IMR-90 (cell line): ENCODE results near the gene TPMT. TPM values are rescaled to one million over a fixed set of nuclear protein-coding genes. Genes with fewer than 3 reads are reported as not detected.

ENCODE experiments used
- ATAC-seq: fragments of 200-7000 bp; cut with Tn5 transposase; 2 replicates; pipeline ENCODE4 v1.9.1; 2020; ENCODE audit warnings: low read depth, mild to moderate bottlenecking, moderate library complexity
- BruUV-seq: library from RNA; stranded (reverse); fragments of 400-500 nt; replicated peaks from 2 replicates; lab custom pipeline; 2021; lab: Mats Ljungman, UMichigan
- CTCF ChIA-PET: fragments of 300-600 bp; formaldehyde crosslinking; extraction: SDS; loops from one replicate; lab custom pipeline; 2021; ENCODE audit warnings: antibody characterized with exemption; lab: Yijun Ruan, JAX
- POLR2A ChIA-PET: fragments of 300-600 bp; sonication (Branson Sonifier 250); formaldehyde crosslinking; loops from one replicate; lab custom pipeline; 2022; ENCODE audit warnings: antibody characterized with exemption; ENCODE audit not compliant: unreplicated experiment; lab: Charles Lee
- DNase-seq: peaks from one replicate; pipeline ENCODE4 v3.0.0; 2013
- H2AFZ ChIP-seq: replicated peaks from 2 replicates; pipeline ENCODE3; 2013; ENCODE audit warnings: low read length, mild to moderate bottlenecking; ENCODE audit not compliant: poor library complexity
- H2AK5ac ChIP-seq: 2 replicates; pipeline ENCODE4 v1.6.1; 2013; ENCODE audit warnings: low read depth, low read length, inconsistent platforms
- H2AK9ac ChIP-seq: replicated peaks from 2 replicates; pipeline ENCODE3; 2013; ENCODE audit warnings: mild to moderate bottlenecking, low read depth, low read length, moderate library complexity; ENCODE audit not compliant: poor library complexity
- H2BK120ac ChIP-seq: 2 replicates; pipeline ENCODE4 v1.6.1; 2013; ENCODE audit warnings: low read depth, low read length, inconsistent platforms
- H2BK15ac ChIP-seq: 3 replicates; pipeline ENCODE4 v1.6.1; 2013; ENCODE audit warnings: low read depth, low read length, inconsistent platforms
- H2BK20ac ChIP-seq: 2 replicates; pipeline ENCODE4 v1.6.1; 2013; ENCODE audit warnings: low read depth, mild to moderate bottlenecking, inconsistent platforms, low read length, moderate library complexity
- H2BK5ac ChIP-seq: 2 replicates; pipeline ENCODE4 v1.6.1; 2013; ENCODE audit warnings: mild to moderate bottlenecking, low read depth, low read length, inconsistent platforms; ENCODE audit not compliant: poor library complexity, severe bottlenecking
- H3K14ac ChIP-seq: replicated peaks from 2 replicates; pipeline ENCODE4 v1.6.1; 2013; ENCODE audit warnings: low read depth, low read length, inconsistent platforms
- H3K18ac ChIP-seq: 2 replicates; pipeline ENCODE4 v1.6.1; 2013; ENCODE audit warnings: low read depth, low read length, control low read depth
- H3K23ac ChIP-seq: 2 replicates; pipeline ENCODE4 v1.6.1; 2013; ENCODE audit warnings: low read depth, low read length, inconsistent platforms
- H3K27ac ChIP-seq: 2 replicates; pipeline ENCODE4 v1.5.1; 2013; ENCODE audit warnings: mild to moderate bottlenecking, control low read depth, low read length; ENCODE audit not compliant: insufficient read depth
- H3K27me3 ChIP-seq: 2 replicates; pipeline ENCODE4 v1.6.1; 2013; ENCODE audit warnings: low read length; ENCODE audit not compliant: control insufficient read depth, insufficient read depth
- H3K36me3 ChIP-seq: 2 replicates; pipeline ENCODE4 v1.6.1; 2013; ENCODE audit warnings: low read length, mixed read lengths; ENCODE audit not compliant: control insufficient read depth, insufficient read depth
- H3K4ac ChIP-seq: 2 replicates; pipeline ENCODE4 v1.6.1; 2013; ENCODE audit warnings: low read depth, low read length, inconsistent platforms
- H3K4me1 ChIP-seq: 2 replicates; pipeline ENCODE4 v1.6.1; 2013; ENCODE audit warnings: low read length, mixed read lengths; ENCODE audit not compliant: control insufficient read depth, insufficient read depth
- H3K4me2 ChIP-seq: 2 replicates; pipeline ENCODE4 v1.6.1; 2013; ENCODE audit warnings: low read depth, mild to moderate bottlenecking, control low read depth, low read length, moderate library complexity
- H3K4me3 ChIP-seq: 2 replicates; pipeline ENCODE4 v1.5.1; 2013; ENCODE audit warnings: low read depth, mild to moderate bottlenecking, control low read depth, low read length, moderate library complexity; ENCODE audit not compliant: insufficient read depth
- H3K56ac ChIP-seq: 2 replicates; pipeline ENCODE4 v1.6.1; 2013; ENCODE audit warnings: low read length, inconsistent platforms; ENCODE audit not compliant: insufficient read depth; ENCODE audit errors: extremely low read depth
- H3K79me1 ChIP-seq, 2 experiments: 2 replicates each; pipeline ENCODE4 v1.6.1; 2013; ENCODE audit warnings: low read length in 2 of 2, inconsistent platforms in 1 of 2, low read depth in 1 of 2
- H3K9ac ChIP-seq: 2 replicates; pipeline ENCODE4 v1.6.1; 2013; ENCODE audit warnings: low read depth, low read length, control low read depth
- H3K9me1 ChIP-seq: 2 replicates; pipeline ENCODE4 v1.6.1; 2013; ENCODE audit warnings: low read length, inconsistent platforms; ENCODE audit not compliant: insufficient read depth
- H3K9me3 ChIP-seq: 2 replicates; pipeline ENCODE4 v1.6.1; 2013; ENCODE audit warnings: low read length; ENCODE audit not compliant: control insufficient read depth, insufficient read depth
- H4K20me1 ChIP-seq: 2 replicates; pipeline ENCODE4 v1.6.1; 2013; ENCODE audit warnings: low read length, inconsistent platforms; ENCODE audit not compliant: insufficient read depth
- H4K5ac ChIP-seq: 2 replicates; pipeline ENCODE4 v1.6.1; 2013; ENCODE audit warnings: mild to moderate bottlenecking, low read depth, low read length, control low read depth
- H4K8ac ChIP-seq, 2 experiments: 2 replicates each; pipeline ENCODE4 v1.6.1; 2013; ENCODE audit warnings: low read depth in 2 of 2, low read length in 2 of 2, control low read depth in 1 of 2, inconsistent platforms in 1 of 2
- H4K91ac ChIP-seq: 2 replicates; pipeline ENCODE4 v1.6.1; 2013; ENCODE audit warnings: low read depth, low read length, inconsistent platforms; ENCODE audit not compliant: insufficient read depth
- CHD1 ChIP-seq: IDR thresholded peaks from 2 replicates; pipeline ENCODE4 v1.6.1; 2012; ENCODE audit warnings: low read depth, low read length, improper control_type of control experiment
- MAZ ChIP-seq: IDR thresholded peaks from 2 replicates; pipeline ENCODE4 v1.6.1; 2012; ENCODE audit warnings: low read depth, mild to moderate bottlenecking, low read length, improper control_type of control experiment, moderate library complexity, borderline replicate concordance
- MXI1 ChIP-seq: IDR thresholded peaks from 2 replicates; pipeline ENCODE4 v1.6.1; 2012; ENCODE audit warnings: low read depth, mild to moderate bottlenecking, low read length, moderate library complexity, borderline replicate concordance
- POLR2A ChIP-seq: IDR thresholded peaks from 2 replicates; pipeline ENCODE4 v1.6.1; 2012; ENCODE audit warnings: mild to moderate bottlenecking, low read depth, low read length
- WGBS, 2 experiments: methylation state at CpG; one replicate each; pipeline versions ENCODE4 v1.1.5 to v1.1.7; 2013; ENCODE audit warnings: missing lambda C conversion rate in 2 of 2; ENCODE audit not compliant: insufficient read length in 1 of 2; ENCODE audit errors: extremely low coverage in 2 of 2; 5-methylcytosine and 5-hydroxymethylcytosine counted together
- dilution Hi-C: fragments of 300-500 bp; cut with HindIII; formaldehyde crosslinking; loops from one replicate; pipeline ENCODE4 v1.14.3; 2018; ENCODE audit warnings: low sequenced_read_pairs; ENCODE audit not compliant: unreplicated experiment
- in situ Hi-C: fragments of 300-500 bp; cut with MboI; formaldehyde crosslinking; loops from 3 replicates; pipeline ENCODE4 v1.14.3; 2019; ENCODE audit warnings: low sequenced_read_pairs, inconsistent platforms, mixed read lengths
- intact Hi-C: fragments of 100-400 bp; cut with micrococcal nuclease; formaldehyde crosslinking; loops from 2 replicates; pipeline ENCODE4 v1.10.0; 2022
- polyA plus RNA-seq, 3 experiments: library from polyadenylated mRNA; depleted of rRNA; stranded (reverse); fragments of >200 nt; gene quantifications; 2 replicates each; pipeline ENCODE4 v1.2.3, GENCODE V29; 2012; ENCODE audit warnings: low replicate concordance in 1 of 3
- total RNA-seq: library from RNA; depleted of rRNA; stranded (reverse); fragments of >200 nt; gene quantifications from 2 replicates; pipeline ENCODE4 v1.2.3, GENCODE V29; 2012

The TPMT gene
- total and polyA plus RNA-seq, 2 of the 4 experiments (the other 2 are of a cell fraction): 10.8 to 14.1 TPM

DNA sequence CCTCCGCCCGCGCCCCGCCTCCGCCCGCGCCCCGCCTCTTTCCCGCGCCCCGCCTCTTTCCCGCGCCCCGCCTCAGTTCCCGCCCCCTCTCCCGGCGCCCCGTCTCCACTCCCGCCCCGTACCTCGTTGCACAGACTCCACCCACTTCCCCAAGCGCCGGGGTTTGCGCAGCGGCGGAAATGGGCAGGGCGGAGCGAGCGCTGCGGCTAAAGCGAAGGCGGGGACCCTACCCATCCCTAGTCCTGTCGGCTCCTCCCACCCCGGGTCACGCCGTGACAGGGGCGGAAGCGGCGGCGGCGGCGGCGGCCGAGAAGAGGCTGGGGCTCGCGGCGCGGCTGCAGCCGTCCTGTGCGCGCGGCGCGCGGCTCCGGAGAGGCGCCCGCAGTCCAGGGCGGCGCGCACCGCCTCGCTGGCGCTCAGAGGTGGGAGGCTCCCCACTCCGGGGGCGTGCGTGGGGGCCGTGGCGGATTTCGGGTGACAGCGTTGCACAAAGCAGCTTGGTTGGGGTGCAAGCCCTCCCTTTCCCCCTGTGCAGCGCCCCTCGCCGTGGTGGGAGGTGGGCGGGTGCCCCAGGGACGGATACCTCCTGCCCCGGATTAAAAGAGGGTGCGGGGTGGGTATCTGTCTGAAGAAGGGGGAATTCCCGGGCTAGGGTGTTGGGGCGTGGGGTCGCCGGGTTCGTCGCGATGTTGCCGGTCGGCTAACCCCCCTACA lies 430 bp upstream of the TPMT start, which contains the start of gene KDM1B:
Gene KDM1B (plus strand): TSS at position 273 of the 714 bp plus-strand sequence. CDS start 4,474 bp downstream, outside the sequence.
- Histone ChIP-seq H2BK20ac (no peak within 1 kb of the TSS), H2BK120ac (peak within 1 kb of the TSS; percentile 82), H2BK15ac (peak within 1 kb of the TSS; percentile 18; the same call in 1 of the 3 replicates), H3K9ac (peak within 1 kb of the TSS; percentile 96), H3K18ac (peak within 1 kb of the TSS; percentile 62), H3K4me1 (peaks cover 3% of the 10 kb centered on the region), H3K9me1 (peaks cover 6% of the 10 kb centered on the region), H4K20me1 (no peaks in the 10 kb centered on the region), H3K56ac (peak within 1 kb of the TSS; percentile 63), H2AK5ac (0 out of 2 replicates have a peak within 1 kb of the TSS, but pooled peaks have one; percentile 4), H3K4me3 (peak within 1 kb of the TSS; percentile 99), H3K27me3 (no peaks in the 10 kb centered on the region), H2BK5ac (peak within 1 kb of the TSS; percentile 74), H4K5ac (peak within 1 kb of the TSS; percentile 19; the same call in 1 of the 2 replicates), H3K14ac (peak within 1 kb of the TSS; percentile 87), H4K8ac (peak within 1 kb of the TSS; percentile 46 to 81; a peak in 3 of 4 replicates), H3K4me2 (peak within 1 kb of the TSS; percentile 92), H3K79me1 (peaks cover 10 to 34% of the 10 kb centered on the region in 2 experiments; a peak in 3 of 4 replicates), H4K91ac (peak within 1 kb of the TSS; percentile 48), H3K9me3 (no peaks in the 10 kb centered on the region), H3K23ac (peak within 1 kb of the TSS; percentile 95), H2AFZ (peak within 1 kb of the TSS; percentile 96), H3K36me3 (peaks cover 2% of the 10 kb centered on the region; the same call in 1 of the 2 replicates), H2AK9ac (peak within 1 kb of the TSS; percentile 85), H3K27ac (peak within 1 kb of the TSS; percentile 84), H3K4ac (peak within 1 kb of the TSS; percentile 70)
- intact Hi-C loops: loop anchor here (2.0 to 5.0 kb wide), 2 partner anchors 107 to 152 kb away; no protein-coding TSS in a partner anchor
- BruUV-seq: no TSS peak
- dilution Hi-C loops: no loop called here
- peak; percentile 98 for ATAC-seq
- peak; percentile 98 for DNase-seq
- in situ Hi-C loops: no loop called here
- CTCF ChIA-PET: no interaction called here
- WGBS, 2 experiments: 0% methylated on average over 31 of the region's 87 CpGs; no CpG with 5 or more reads in 1 of the 2 experiments
- TF ChIP-seq POLR2A: peak; percentile 52; the same call in 1 of the 2 replicates
- 0 out of 2 replicates have a peak, but pooled peaks have one; percentile 31 for TF ChIP-seq MXI1
- peak; percentile 76; the same call in 1 of the 2 replicates for TF ChIP-seq MAZ
- TF ChIP-seq CHD1: no peak
- POLR2A ChIA-PET: no interaction called here
